ENCODE measurements around the gene SLC18A3. TPM values are rescaled to one million over a fixed set of nuclear protein-coding genes. Genes with fewer than 3 reads are reported as not detected.

The SLC18A3 gene
- total RNA-seq, 1 donor from 2014 or later = not detected

- no peaks in the 10 kb centered on the region for H3K4me1 ChIP-seq
- no peak overlapping the region for H3K27ac ChIP-seq
- no peaks in the 10 kb centered on the region for H3K27me3 ChIP-seq
- no peak overlapping the region for H3K4me3 ChIP-seq
- intact Hi-C loops (cut with DNase I) = no loop called here
- peak in 1 of 2 donors; percentile 41 for DNase-seq (ENCODE audit: low spot score in 2 of 2)
- H3K36me3 ChIP-seq = no peaks in the 10 kb centered on the region
- H3K9me3 ChIP-seq = peaks cover 0 to 7% of the 10 kb centered on the region in 2 donors
- TF ChIP-seq CTCF (IDR thresholded peaks at IDR 0.05) = no peak
Measured at GRCh38 chr10:49656845-49657493, 46.9 kb downstream of the SLC18A3 start.

GRCh38 chr10:49657606-49658005 lies 47.5 kb downstream of the SLC18A3 start:
- Histone ChIP-seq H3K4me3 (no peak overlapping the region), H3K27ac (no peak overlapping the region), H3K36me3 (no peaks in the 10 kb centered on the region), H3K9me3 (peaks cover 0 to 7% of the 10 kb centered on the region in 2 donors), H3K4me1 (no peaks in the 10 kb centered on the region), H3K27me3 (no peaks in the 10 kb centered on the region)
- intact Hi-C loops (cut with DNase I) = no loop called here
- no peak for DNase-seq (ENCODE audit: low spot score in 2 of 2)
- no peak for TF ChIP-seq CTCF (IDR thresholded peaks at IDR 0.05)

GRCh38 chr10:49661140-49661856 lies 51.2 kb downstream of the SLC18A3 start:
- H3K36me3 ChIP-seq = no peaks in the 10 kb centered on the region
- H3K4me3 ChIP-seq = no peak overlapping the region
- H3K9me3 ChIP-seq = peaks cover 0 to 7% of the 10 kb centered on the region in 2 donors
- intact Hi-C loops (cut with DNase I) = no loop called here
- H3K4me1 ChIP-seq = no peaks in the 10 kb centered on the region
- no peaks in the 10 kb centered on the region for H3K27me3 ChIP-seq
- DNase-seq (ENCODE audit: low spot score in 2 of 2) = no peak
- TF ChIP-seq CTCF (IDR thresholded peaks at IDR 0.05) = no peak
- H3K27ac ChIP-seq = no peak overlapping the region

Other genes with a start within 250 kb of the SLC18A3 start
- not detected for gene DRGX, start 214.2 kb upstream of the SLC18A3 start, total RNA-seq
- gene ERCC6, start 71.2 kb upstream of the SLC18A3 start, total RNA-seq = 16.2 TPM
- gene CHAT, start 3.7 kb downstream of the SLC18A3 start, total RNA-seq = not detected
- not detected for gene C10orf53, start 69.3 kb downstream of the SLC18A3 start, total RNA-seq
- gene OGDHL, start 152.0 kb downstream of the SLC18A3 start, total RNA-seq = not detected